ENCODE measurements around the gene HSPA12A. TPM values are rescaled to one million over a fixed set of nuclear protein-coding genes. Genes with fewer than 3 reads are reported as not detected.

Gene HSPA12A
- total and polyA plus RNA-seq, 2 of the 13 experiments (the other 11 are each of a cell fraction or from before 2014, with no cell fraction given): 6.4 to 13.6 TPM

- DNase-seq (ENCODE audit: low spot score) (no peak), FAIRE-seq (no peak), ATAC-seq (no peak)
- Histone ChIP-seq H3K27me3 (ENCODE audit: control insufficient read depth in 1 of 2, insufficient read depth in 2 of 2, low read length in 2 of 2) (no peaks in the 10 kb centered on the region), H3K4me2 (ENCODE audit: low read depth, low read length) (no peak overlapping the region), H4K20me1 (ENCODE audit: insufficient read depth, low read length) (no peaks in the 10 kb centered on the region), H3K4me1 (ENCODE audit: insufficient read depth, low read length) (peaks cover 25% of the 10 kb centered on the region), H3K9ac (ENCODE audit: insufficient read depth, low read depth, low read length) (no peak overlapping the region), H3K4me3 (replicated peaks in 1 of 3; ENCODE audit: insufficient read depth in 1 of 3, low read depth in 2 of 3, low read length in 3 of 3) (no peak overlapping the region), H3K36me3 (replicated peaks in 1 of 2; ENCODE audit: control insufficient read depth in 1 of 2, insufficient read depth in 2 of 2, low read length in 2 of 2) (peaks cover 0 to 14% of the 10 kb centered on the region in 2 experiments; a peak in 2 of 5 replicates), H3K27ac (ENCODE audit: extremely low read length, insufficient read depth, low read length) (no peak overlapping the region), H3K79me2 (ENCODE audit: insufficient read depth, low read length) (no peaks in the 10 kb centered on the region), H3K9me3 (ENCODE audit: low read length) (no peaks in the 10 kb centered on the region), H2AFZ (ENCODE audit: low read length) (no peak overlapping the region)
- ChIA-PET POLR2A (no interaction called here), CTCF (ENCODE audit: low intra/inter-chr PET ratio, low total read pairs) (no interaction called here)
- TF ChIP-seq MNT (IDR thresholded peaks at IDR 0.05) (no peak), ZNF543 (CRISPR knock-in tag; IDR thresholded peaks at IDR 0.05) (no peak), ZNF501 (CRISPR knock-in tag; IDR thresholded peaks at IDR 0.05) (no peak), SNAPC5 (CRISPR knock-in tag; IDR thresholded peaks at IDR 0.05; ENCODE audit: borderline replicate concordance) (no peak), ZNF597 (CRISPR knock-in tag; IDR thresholded peaks at IDR 0.05) (no peak), ZNF569 (CRISPR knock-in tag; IDR thresholded peaks at IDR 0.05; ENCODE audit: borderline replicate concordance) (no peak), SMYD3 (CRISPR knock-in tag; IDR thresholded peaks at IDR 0.05) (no peak), NFATC3 (CRISPR knock-in tag; IDR thresholded peaks at IDR 0.05) (no peak), RFX1 (IDR thresholded peaks at IDR 0.05) (no peak), HMG20A (CRISPR knock-in tag; IDR thresholded peaks at IDR 0.05; ENCODE audit: borderline replicate concordance) (no peak), PRMT3 (CRISPR knock-in tag; IDR thresholded peaks at IDR 0.05; ENCODE audit: borderline replicate concordance, low read depth) (no peak), HNF1A (IDR thresholded peaks at IDR 0.05; ENCODE audit: low read depth) (no peak), HNF1A (CRISPR knock-in tag; IDR thresholded peaks at IDR 0.05; ENCODE audit: borderline replicate concordance) (no peak), ZFAT (CRISPR knock-in tag; conservative IDR thresholded peaks at IDR 0.05) (no peak), ZSCAN31 (CRISPR knock-in tag; IDR thresholded peaks at IDR 0.05; ENCODE audit: low read depth) (no peak), ZNF30 (CRISPR knock-in tag; IDR thresholded peaks at IDR 0.05) (no peak), FOSL2 (CRISPR knock-in tag; IDR thresholded peaks at IDR 0.05) (no peak), CCAR2 (optimal IDR thresholded peaks at IDR 0.05; ENCODE audit: low read depth, low read length) (no peak)
- WGBS (ENCODE audit: low lambda C conversion rate): 92% methylated on average over 14 of the region's 32 CpGs
- in situ Hi-C loops (cut with HindIII; ENCODE audit: extremely low pct_ligation_motif_present, low pct_unique_long_range_greater_than_20kb): loop anchor here (10.0 kb wide), 1 partner anchor 500 kb away; no protein-coding TSS in a partner anchor
- intact Hi-C loops (cut with micrococcal nuclease; ENCODE audit: unreplicated experiment): no loop called here
- BruUV-seq (replicated peaks): no TSS peak
These were observed 67.4 kb downstream of the HSPA12A start for GRCh38 chr10:116674901-116675423.
